GF-D8 (cell line): Measurements from ENCODE around the gene USP54.
"Not testable (repeated sequence)": the region's sequence is repeated elsewhere in the genome, so short reads cannot be mapped to it uniquely, and the experiment has no call there.

Source experiments
- DNase-seq: peaks from one replicate; lab custom pipeline; 2025; lab: John Stamatoyannopoulos, UW

USP54 gene, protein sequence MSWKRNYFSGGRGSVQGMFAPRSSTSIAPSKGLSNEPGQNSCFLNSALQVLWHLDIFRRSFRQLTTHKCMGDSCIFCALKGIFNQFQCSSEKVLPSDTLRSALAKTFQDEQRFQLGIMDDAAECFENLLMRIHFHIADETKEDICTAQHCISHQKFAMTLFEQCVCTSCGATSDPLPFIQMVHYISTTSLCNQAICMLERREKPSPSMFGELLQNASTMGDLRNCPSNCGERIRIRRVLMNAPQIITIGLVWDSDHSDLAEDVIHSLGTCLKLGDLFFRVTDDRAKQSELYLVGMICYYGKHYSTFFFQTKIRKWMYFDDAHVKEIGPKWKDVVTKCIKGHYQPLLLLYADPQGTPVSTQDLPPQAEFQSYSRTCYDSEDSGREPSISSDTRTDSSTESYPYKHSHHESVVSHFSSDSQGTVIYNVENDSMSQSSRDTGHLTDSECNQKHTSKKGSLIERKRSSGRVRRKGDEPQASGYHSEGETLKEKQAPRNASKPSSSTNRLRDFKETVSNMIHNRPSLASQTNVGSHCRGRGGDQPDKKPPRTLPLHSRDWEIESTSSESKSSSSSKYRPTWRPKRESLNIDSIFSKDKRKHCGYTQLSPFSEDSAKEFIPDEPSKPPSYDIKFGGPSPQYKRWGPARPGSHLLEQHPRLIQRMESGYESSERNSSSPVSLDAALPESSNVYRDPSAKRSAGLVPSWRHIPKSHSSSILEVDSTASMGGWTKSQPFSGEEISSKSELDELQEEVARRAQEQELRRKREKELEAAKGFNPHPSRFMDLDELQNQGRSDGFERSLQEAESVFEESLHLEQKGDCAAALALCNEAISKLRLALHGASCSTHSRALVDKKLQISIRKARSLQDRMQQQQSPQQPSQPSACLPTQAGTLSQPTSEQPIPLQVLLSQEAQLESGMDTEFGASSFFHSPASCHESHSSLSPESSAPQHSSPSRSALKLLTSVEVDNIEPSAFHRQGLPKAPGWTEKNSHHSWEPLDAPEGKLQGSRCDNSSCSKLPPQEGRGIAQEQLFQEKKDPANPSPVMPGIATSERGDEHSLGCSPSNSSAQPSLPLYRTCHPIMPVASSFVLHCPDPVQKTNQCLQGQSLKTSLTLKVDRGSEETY (N-terminal part only)

DNA sequence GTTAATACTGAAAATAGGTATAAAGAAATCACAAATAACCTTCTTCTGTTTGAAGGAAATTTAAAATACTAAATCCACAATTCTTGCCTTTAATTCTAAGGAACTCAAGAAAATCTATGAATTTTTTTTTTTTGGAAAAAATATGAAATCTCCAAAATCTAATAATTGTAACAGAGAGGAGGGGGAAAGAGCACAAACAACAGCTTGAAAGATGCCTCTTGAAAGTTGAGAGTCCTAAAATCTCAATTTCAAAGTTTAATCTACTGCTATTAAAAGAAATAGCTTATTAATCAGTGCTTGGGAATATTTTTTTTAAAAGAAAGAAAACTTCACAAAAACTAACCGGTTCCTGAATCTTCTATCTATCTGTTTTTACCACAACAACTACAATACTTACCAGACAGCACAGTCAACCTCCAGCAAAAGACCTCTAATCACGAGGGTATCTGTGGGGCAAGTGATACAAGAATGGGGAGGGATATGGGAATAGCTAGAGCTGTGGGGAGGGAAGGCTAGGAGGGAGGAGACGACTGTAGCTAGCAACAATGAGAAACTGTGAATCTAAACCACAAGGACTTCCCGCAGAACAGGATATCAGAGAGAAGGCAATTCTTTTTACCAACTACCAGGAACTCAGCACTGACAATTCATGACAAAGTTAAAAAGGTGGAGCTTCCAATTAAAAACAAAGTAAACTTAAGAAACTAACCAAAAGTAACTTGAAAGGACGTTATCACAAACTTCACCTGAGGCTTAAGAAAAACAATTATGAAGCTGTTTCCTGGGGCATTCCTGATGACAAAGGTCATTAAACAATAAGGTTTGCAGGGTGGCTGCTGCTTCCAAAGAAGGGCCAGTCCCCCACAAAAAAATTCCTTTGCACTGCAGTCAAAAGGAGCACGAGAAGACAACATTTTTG lies at the start of gene USP54:
USP54 (minus strand) TSS at position 462 of the 919 bp plus-strand sequence. CDS start 15,684 bp downstream, outside the sequence.
- DNase-seq = peak; percentile 56

DNA sequence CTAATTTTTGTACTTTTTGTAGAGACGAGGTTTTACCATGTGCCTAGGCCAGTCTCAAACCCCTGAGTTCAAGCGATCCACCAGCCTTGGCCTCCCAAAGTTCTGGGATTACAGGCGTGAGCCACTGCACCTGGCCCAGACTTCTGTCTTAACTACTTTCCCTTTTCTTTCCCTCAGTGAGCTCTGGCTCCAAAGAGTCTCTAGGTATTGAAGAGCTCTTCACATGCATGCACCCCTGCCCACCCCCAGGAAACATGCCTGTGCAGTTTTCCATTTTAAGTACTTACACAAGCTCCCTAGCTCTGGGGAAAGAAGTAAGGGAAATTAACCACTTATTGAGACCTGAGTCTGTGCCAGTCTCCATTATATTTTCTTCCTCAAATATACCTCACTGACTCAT lies 48.1 kb upstream of the USP54 start:
- DNase-seq = no peak

DNA sequence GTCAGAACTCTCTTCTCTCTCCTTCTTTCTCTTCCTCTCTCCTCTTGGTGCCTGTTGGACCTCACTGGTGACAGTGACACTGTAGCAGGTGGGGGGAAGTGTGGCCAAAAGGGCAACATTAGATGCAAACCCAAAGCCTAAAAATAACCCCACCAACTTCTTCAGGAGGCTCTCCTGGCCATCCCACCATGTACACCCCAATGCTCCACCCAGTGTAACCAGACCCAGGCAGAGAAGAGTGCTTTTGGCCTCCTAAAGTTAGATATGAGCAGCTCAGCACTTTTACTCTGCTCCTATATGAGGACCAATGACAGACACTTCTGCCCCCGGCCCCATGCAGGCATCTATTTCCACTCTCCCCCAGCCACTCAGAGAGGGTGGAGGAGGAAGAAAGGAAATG lies 44.6 kb upstream of the USP54 start:
- no peak for DNase-seq

DNA sequence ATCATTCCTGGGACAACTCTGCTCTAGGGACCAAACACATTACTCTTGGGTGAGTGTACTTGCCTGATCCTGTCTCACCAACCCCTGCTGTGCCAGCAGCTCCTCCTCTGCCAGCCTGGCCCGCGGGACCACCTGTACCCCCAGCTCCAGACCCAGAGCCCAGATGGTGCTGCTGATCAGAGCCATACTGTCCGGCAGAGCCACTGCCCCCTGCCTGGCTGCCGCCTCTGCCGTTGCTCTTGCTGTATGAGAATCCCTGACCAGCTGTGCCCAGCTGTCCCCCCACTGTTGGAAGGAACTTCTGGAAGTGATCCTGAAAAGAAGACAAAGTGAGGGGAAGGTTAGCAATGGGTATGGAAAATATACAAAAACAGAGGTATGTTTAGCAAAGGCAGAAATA lies 43.3 kb upstream of the USP54 start:
- DNase-seq = no peak

DNA sequence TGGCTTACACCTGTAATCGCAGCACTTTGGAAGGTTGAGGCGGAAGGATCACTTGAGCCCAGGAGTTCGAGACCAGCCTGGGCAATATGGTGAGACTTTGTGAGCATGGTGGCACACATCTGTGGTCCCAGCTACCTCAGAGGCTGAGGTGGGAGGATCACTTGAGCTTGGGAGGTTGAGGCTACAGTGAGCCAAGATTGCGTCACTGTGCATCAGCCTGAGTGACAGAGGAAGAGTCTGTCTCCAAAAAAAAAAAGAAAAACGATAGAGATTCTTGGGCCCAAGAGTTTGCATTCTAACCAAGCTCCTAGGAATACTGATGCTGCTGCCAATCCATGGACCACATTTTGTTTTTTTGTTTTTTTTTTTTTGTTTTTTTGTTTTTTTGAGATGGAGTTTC lies 38.0 kb upstream of the USP54 start:
- no peak for DNase-seq

DNA sequence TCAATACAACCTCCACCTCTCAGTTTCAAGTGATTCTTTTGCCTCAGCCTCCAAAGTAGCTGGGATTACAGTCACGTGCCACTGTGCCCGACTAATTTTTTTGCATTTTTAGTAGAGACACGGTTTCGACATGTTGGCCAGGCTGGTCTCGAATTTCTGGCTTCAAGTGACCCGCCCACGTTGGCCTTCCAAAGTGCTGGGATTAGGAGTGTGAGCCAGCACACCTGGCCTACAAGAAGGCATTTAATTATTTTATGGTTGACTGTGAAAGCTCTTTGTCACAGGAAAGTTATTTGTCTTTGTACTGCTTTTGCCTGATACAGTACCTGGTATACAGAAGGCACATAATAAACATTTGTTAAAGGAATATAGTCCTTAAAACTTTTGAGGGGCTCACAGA lies 37.3 kb upstream of the USP54 start:
- DNase-seq = no peak

DNA sequence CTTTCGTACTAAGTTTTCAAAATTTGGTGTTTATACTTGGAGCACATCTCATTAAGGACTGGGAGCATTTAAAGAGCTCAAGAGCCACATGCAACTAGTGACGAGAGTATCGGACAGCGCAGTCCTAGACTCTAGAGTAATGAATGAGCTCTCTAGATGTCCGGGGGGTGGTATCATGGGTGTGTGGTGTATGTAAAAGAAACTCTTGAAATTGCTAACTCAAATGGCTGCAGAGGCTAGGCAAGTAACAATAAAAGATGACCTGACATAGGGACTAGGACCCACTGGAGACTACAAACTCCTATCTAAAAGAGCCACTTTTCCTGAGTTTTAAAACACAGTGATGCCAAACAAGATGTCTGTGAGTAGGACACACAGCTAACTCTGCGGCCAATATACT lies 36.2 kb upstream of the USP54 start:
- no peak for DNase-seq

DNA sequence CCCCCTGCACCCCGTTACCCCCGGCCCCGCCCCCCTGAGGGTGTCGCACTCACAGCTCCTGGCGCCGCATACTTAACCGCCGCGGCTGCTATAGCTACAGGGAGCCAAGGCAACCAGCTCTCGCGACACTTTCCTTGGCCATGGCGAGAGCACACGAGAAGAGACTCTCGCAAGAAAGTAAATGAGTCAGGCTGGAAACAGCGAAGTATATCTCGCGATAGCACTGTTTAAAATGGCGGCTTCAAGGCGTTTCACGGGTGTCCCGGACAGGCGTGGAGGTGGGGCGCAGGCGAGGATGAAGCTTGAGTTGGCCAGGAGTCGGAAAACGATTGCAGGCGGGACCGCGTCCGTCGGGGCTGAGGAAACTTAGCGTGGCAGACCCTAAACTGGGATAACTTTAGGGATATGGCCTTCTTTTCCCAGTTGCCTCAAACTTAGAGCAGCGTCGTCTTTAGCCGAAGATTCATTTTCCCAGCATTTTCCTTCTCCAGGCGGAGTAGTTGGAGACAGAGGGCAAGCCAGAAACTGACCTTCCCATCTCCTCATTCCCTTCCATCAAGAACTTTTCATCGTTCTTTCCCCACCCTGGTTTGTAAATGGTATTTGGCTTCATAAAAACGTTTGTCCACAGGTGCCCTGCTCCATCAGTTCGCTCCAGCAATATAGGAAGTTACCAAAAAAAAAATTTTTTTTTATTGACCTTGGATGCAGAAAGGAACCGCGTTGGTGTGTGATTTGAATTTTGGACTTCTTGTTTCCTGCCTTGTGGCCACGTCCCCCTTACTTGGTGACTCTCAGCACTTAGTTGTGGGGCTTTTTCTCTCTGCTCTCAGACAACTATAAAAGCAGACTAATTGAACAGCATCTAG lies 35.0 kb upstream of the USP54 start:
- DNase-seq = peak; percentile 94

DNA sequence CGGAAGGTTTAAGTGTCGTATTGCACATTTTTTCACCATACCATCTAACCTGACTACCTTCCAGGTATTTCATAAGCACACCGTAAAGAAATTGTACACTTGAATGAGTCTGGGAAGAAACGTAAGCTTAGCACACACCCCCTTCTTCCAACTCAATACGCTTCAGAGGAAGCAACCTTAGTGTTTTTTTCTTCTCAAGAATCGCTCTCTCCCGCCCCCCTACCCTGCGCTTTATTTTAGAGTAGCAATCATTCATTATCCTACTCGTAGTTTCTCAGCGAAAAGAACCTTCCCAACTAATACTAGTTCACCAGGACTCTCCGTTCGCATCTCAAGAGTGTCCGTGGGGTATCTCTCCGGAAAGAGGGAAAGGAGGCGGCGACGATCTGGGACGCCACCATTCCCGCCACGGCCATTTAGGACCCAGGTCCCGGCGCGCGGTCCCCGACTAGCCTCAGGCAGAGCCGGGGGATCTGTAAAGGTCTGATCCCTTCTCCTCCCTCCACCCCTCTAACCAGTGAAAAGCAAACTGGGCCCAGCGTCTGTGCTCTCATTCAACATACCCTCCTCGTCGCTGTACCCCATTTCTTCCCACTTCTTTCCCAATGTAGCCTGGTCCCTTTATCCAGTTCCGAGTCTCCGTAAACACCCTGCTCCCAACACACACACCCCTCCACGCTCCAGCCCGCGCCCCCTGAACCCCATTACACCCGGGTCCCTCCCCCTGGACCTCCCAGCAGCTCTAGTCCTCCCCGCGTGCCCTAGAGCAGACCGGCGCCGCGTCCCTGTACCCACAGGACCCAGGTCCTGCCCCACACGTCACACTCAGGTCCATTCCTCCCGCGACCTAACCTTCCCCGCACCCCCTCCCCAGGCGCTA lies 34.1 kb upstream of the USP54 start:
- DNase-seq = peak; percentile 5

DNA sequence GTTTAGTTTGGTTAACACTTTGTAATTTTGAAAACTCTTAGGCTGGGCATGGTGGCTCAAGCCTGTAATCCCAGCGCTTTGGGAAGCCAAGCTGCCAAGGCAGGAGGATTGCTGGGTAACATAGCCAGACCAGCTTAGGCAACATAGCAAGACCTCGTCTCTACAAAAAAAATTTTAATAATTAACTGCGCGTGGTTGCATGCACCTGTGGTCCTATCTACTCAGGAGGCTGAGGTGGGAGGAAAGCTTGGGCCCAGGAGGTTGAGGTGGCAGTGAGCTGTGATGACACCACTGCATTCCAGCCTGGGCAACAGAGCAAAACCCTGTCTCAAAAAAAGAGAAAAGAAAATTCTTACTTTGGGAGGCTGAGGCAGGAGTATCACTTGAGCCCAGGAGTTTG lies 31.9 kb upstream of the USP54 start:
- no peak for DNase-seq

DNA sequence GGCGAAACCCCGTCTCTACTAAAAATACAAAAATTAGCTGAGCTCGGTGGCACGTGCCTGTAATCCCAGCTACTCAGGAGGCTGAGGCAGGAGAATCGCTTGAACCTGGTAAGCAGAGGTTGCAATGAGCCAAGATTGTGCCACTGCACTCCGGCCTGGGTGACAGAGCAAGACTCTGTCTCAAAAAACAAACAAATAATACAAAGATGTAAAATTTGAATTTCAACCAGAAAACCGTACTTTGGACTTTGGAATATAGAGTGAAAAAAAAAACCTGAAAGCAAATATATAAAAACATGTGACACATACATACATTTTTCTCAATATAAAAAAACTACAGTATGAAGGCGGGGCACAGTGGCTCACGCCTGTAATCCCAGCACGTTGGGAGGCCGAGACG lies 29.8 kb upstream of the USP54 start:
- not testable (repeated sequence) for DNase-seq

DNA sequence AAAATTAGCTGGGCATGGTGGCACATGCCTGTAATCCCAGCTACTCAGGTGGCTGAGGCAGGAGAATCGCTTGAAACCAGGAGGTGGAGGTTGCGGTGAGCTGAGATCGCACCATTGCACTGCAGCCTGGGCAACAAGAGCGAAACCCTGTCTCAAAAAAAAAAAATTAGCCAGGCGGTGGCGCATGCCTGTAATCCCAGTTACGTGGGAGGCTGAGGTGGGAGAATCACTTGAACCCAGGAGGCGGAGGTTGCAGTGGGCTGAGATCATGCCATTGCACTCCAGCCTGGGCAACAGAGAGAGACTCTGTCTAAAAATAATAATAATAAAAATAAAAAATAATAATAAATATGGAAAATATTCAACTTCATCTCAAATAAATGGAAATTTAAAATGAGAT lies 26.0 kb upstream of the USP54 start:
- not testable (repeated sequence) for DNase-seq

DNA sequence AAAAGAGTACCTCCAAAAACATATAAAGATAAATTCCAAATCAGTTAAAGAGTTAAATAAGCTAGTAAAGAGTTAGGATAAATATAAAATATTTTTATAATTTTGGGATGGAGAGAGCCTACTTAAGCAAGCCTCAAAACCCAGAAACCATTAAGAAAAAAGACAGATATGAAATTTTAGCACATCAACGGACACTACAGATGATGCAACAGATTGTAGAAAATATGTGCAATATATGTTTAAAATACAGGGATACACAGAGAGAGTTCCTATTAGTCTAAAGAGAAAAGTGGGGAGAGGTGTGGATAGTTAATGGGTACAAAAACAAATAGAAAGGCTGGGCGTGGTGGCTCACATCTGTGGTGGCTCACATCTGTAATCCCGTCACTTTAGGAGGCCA lies 23.6 kb upstream of the USP54 start:
- no peak for DNase-seq

DNA sequence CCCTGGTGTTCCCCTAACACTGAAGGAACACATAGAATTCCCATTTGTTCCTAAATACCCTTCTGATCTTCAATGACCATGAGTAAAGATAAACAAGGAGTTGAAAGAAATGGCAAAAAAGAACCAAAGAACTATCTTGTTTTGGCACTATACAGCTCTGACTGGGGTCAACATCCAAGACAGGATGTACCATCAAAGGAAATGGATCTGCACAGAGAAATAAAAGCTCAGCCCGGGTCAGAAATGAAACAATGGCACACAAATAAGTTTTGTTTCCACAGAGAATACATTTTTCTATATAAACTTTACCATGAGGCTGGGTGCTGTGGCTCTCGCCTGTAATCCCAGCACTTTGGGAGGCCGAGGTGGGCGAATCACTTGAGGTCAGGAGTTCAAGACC lies 18.0 kb upstream of the USP54 start:
- DNase-seq = no peak

DNA sequence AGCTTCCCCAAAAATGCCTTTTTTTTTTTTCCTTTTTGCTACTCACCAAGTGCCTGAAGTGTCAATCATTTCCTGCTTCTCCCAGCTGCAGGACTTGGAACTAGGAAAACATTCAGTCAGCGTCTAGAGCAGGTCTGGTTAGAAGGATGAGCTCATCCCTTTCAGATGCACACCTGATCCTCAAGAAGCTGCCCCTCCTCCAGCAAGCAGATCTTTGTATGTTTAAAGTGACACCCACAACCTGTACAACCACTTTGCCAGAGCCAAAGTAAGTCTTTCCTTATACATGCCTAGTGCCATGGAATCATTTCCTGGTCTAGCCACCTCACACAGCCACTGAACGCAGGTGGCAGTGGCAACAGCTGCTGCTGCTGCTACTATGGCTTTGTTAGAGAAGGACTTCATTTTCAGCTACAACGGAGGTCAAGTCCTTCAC lies 10.4 kb upstream of the USP54 start:
- no peak for DNase-seq

DNA sequence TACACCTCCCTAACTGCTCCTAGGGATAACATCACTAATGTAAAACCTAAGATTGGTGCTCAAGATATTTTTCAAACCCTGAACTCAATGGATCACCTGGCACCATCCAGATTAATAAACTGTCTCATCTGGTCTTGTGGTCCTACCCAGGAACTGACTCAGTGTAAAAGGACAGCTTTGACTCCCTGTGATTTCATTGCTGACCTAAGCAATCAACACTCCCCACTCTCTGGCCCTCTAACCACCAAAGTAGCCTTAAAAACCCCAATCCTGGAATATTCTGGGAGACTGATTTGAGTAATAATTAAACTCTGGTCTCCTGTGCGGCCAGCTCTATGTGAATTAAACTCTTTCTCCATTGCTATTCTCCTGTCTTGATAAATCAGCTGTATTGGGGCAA lies 6.2 kb upstream of the USP54 start:
- DNase-seq = no peak

DNA sequence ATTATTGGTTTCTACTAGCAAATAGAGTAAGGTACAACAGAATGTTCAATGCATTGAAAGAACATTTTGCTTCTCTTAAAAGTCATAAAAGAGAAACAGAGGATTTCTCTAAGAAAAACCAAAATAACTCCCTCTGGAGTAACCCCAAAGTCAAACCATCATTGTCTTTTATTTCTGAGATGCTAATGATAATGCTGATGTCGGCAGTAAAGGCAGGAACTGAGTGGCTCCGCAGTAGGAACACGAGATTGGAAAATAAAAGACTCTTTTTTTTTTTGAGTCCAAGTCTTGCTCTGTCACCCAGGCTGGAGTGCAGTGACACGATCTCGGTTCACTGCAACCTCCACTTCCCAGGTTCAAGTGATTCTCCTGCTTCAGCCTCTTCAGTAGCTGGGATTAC lies 2.7 kb upstream of the USP54 start:
- no peak for DNase-seq

DNA sequence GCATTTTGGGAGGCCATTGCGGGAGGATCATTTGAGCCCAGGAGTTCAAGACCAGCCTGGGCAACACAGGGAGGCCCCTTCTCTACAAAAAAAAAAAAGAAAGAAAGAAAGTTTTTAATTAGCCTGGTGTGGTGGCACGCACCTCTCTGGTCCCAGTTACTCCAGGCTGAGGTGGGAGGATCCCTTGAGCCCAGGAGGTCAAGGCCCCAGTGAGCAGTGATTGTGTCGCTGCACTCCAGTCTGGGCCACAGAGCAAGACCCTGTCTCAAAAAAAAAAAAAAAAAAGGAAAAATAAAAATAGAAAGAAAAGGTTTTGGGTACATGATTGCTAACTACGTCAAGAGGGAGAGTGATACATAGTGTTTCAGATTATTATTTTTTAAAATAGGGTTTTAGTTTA lies 2.0 kb upstream of the USP54 start:
- DNase-seq = no peak

DNA sequence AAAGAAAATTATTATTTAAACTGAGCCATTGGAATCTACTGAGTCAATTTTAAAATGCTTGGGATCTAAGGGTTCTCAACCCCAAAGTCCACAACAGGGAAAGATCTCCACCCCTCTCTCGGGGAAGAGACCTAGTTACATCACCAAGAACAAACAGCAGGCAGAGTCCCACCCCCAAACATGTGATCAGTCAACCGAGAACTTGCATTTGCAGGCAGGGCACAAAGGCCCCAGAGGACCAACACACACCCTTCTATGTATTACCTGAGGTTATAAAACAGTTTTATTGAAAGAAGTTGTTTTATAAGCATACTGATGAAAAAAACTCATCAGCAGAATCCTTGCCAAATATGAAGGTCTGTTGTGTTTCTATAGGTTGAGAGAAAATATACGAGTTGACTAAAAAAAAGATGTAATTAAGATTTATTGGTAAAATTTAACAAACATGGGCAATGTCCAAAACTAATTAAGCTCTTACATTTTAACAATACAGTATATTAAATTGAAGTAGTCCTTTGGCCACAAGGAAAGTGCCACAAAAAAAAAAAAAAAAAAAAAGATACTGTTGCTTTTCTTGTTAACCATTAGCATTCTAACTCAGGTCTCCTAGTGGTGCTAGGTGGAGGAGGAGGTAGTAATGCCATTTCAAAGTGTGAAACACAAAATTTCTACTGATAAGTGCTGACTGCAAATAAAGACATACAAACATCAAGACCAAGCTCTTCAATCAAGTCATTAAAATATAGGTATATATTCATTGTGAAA lies 975 bp upstream of the USP54 start:
- peak; percentile 41 for DNase-seq
